Measurements from ENCODE around the gene ZNF410.

ZNF410 gene

DNA sequence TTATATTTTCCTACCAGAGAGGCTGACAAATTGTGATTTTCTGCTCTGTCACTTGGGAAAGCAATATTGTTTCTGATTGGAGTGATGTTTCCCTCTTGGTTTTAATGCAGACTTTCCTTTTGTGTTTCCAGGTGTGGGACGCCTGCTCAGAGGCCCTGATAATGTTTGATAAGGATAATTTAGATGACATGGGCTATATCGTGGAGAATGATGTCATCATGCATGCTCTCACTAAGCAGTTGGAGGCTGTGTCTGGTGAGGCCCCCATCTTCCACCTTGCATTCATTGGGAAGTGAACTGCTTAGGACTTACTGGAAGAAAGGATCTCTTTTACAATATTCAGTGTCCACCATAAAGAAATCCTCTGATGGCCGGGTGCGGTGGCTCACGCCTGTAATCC lies 69.0 kb downstream of the ZNF410 start:
- no peak for DNase-seq

DNA sequence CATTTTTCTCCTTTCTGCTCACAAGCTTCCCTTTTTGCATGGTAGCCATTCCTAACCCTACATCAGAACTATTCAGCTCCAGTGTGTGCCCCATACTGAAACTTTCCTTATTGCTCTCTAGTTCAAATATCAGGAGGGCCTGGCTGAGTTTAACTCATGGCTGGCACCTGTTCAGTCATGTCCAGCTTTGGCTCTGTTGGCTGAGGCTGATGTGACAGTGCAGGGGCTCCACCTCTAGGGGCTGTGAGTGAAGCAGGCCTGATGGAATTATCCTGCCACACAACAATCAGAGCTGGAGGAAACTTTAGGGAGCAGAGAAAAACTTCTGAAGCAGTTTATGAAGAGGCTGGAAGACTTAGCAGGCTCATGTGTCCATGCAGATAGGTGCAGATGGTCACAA lies 71.9 kb downstream of the ZNF410 start:
- DNase-seq: no peak

DNA sequence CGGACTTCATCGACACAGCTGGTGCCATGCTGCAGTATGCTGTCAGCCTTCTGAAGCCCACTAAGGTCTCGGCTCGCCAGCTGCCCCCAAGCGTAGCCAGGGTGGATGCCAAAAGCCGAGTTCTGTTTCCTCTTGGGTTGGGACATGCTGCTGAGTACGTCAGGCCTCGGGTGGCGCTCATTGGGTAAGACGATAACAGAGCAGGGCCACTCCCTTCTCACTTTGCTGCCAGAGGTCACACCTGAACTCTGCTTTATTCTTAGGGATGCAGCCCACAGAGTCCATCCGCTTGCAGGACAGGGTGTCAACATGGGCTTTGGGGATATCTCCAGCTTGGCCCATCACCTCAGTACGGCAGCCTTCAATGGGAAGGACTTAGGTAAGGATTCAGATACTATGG lies 74.5 kb downstream of the ZNF410 start:
- DNase-seq: no peak

- no peak for DNase-seq
Measured at GRCh38 chr14:73965216-73965615, 78.6 kb downstream of the ZNF410 start.

DNA sequence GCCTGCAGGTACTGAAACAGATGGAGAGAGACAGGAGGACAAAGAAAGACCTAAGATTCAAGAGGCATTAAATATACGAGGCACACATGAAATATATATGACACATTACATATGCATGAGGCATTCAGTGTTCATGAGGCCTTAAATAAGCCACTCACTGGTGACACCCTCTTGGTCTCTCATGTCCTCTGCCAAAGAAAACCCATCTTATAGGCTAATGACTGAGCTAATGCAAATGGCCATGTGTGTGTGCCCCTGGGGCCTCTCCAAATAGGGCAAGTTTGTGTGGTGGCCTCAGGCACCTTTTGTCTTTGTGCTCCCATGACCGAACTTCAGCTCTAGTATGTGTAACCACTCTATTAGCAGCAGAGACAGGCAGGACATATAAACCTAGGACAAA lies 82.2 kb downstream of the ZNF410 start:
- DNase-seq: no peak

DNA sequence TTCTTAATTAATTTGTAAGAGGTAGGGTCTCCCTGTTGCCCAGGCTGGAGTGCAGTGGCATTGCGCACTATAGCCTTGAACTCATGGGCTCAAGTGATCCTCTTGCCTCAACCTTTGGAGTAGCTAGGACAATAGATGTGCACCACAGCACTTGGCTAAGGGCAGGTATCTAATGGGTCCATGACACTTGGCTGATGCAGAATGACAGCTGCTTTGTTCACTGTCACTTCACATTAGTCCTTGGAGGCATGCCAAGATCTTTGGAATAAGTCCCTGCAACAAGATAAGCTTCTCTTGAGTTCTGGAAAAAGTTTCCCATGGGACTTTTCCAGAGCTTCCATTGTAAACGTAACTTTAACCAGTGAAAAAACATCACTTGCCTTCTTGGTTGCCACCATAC lies 86.8 kb downstream of the ZNF410 start:
- no peak for DNase-seq

GRCh38 chr14:73976125-73976524 lies 89.5 kb downstream of the ZNF410 start:
- DNase-seq: no peak

- no peak for DNase-seq
Measured at GRCh38 chr14:73977896-73978295, 91.2 kb downstream of the ZNF410 start.

Measured in activated CD4-positive, alpha-beta T cell treated with anti-CD3 and anti-CD28 coated beads, Interleukin-2, amount 50 U/mL, for 4 hours (primary cell).